ENCODE data around the gene IL27RA. TPM values are rescaled to one million over a fixed set of nuclear protein-coding genes. Genes with fewer than 3 reads are reported as not detected.

The IL27RA gene
- polyA plus RNA-seq, 2 of the 4 experiments (the other 2 are of a cell fraction) = 3.0 to 4.5 TPM

GRCh38 chr19:13993590-13994300 lies 37.8 kb upstream of the IL27RA start:
- no peaks in the 10 kb centered on the region for H3K4me1 ChIP-seq
- CTCF ChIA-PET = interaction anchor here (0.5 to 1.7 kb wide), 4 partner anchors 78 to 121 kb away, joined by 3 to 5 read pairs (median 4); no protein-coding TSS in a partner anchor
- ATAC-seq = no peak; a peak in 1 of 6 replicates
- no peak overlapping the region for H3K4me2 ChIP-seq
- FAIRE-seq = no peak
- H3K4me3 ChIP-seq = no peak overlapping the region
- POLR2A ChIA-PET = no interaction called here
- WGBS (ENCODE audit: missing lambda C conversion rate) = 83% methylated on average over 11 of the region's 22 CpGs
- H3K27ac ChIP-seq = no peak overlapping the region
- no peak for TF ChIP-seq CTCF (IDR thresholded peaks at IDR 0.05)
- TF ChIP-seq JUN (IDR thresholded peaks at IDR 0.05) = no peak
- TF ChIP-seq KDM1A (IDR thresholded peaks at IDR 0.05; ENCODE audit: low read depth) = no peak
- TF ChIP-seq BHLHE40 (IDR thresholded peaks at IDR 0.05; ENCODE audit: low read depth, low read length) = no peak
- TF ChIP-seq E2F6 (IDR thresholded peaks at IDR 0.05; ENCODE audit: borderline replicate concordance, low read depth) = no peak
- TF ChIP-seq EHMT2 (IDR thresholded peaks at IDR 0.05; ENCODE audit: low read depth) = no peak
- TF ChIP-seq EHF (CRISPR knock-in tag; IDR thresholded peaks at IDR 0.05) = no peak
- TF ChIP-seq ZC3H11A (IDR thresholded peaks at IDR 0.05) = no peak
- TF ChIP-seq NR3C1 (IDR thresholded peaks at IDR 0.05) = no peak
- TF ChIP-seq FOSL2 (IDR thresholded peaks at IDR 0.05) = no peak
- TF ChIP-seq FOSL2 (CRISPR knock-in tag; IDR thresholded peaks at IDR 0.05) = no peak
- no peak for TF ChIP-seq MAZ (IDR thresholded peaks at IDR 0.05; ENCODE audit: borderline replicate concordance, low read depth, low read length)
- TF ChIP-seq BCL3 (IDR thresholded peaks at IDR 0.05) = no peak
- TF ChIP-seq ZNF302 (CRISPR knock-in tag; IDR thresholded peaks at IDR 0.05) = no peak
- no peaks in the 10 kb centered on the region; the same call in 2 of the 3 replicates for H3K9me3 ChIP-seq
- DNase-seq (ENCODE audit: low read depth in 1 of 2, low spot score in 1 of 2) = no peak

- ATAC-seq = no peak
- ChIA-PET POLR2A (no interaction called here), CTCF (interaction anchor here (0.7 to 1.7 kb wide), 3 partner anchors 77 to 119 kb away, joined by 3 to 5 read pairs (median 3); no protein-coding TSS in a partner anchor)
- 97% methylated on average over 10 of the region's 13 CpGs for WGBS (ENCODE audit: missing lambda C conversion rate)
- no peak for FAIRE-seq
- H3K4me1 ChIP-seq = no peaks in the 10 kb centered on the region
- peaks cover 6% of the 10 kb centered on the region; the same call in 1 of the 3 replicates for H3K9me3 ChIP-seq
- no peak for DNase-seq (ENCODE audit: low read depth in 1 of 2, low spot score in 1 of 2)
- no peak overlapping the region; a peak in 1 of 6 replicates for H3K27ac ChIP-seq
- H3K4me3 ChIP-seq = no peak overlapping the region
- no peak overlapping the region for H3K4me2 ChIP-seq
- no peak for TF ChIP-seq KDM1A (IDR thresholded peaks at IDR 0.05; ENCODE audit: low read depth)
- TF ChIP-seq CHD4 (IDR thresholded peaks at IDR 0.05; ENCODE audit: borderline replicate concordance) = no peak
- TF ChIP-seq TFCP2L1 (CRISPR knock-in tag; IDR thresholded peaks at IDR 0.05) = no peak
- no peak for TF ChIP-seq HOXB5 (CRISPR knock-in tag; IDR thresholded peaks at IDR 0.05)
- TF ChIP-seq RNF2 (IDR thresholded peaks at IDR 0.05; ENCODE audit: borderline replicate concordance, low read depth) = no peak
- TF ChIP-seq PHF8 (IDR thresholded peaks at IDR 0.05; ENCODE audit: borderline replicate concordance, low read depth) = no peak
- TF ChIP-seq ESRRA (IDR thresholded peaks at IDR 0.05; ENCODE audit: borderline replicate concordance, low read length) = no peak
- TF ChIP-seq POLR2A (IDR thresholded peaks at IDR 0.05; ENCODE audit: low read length) = no peak
- no peak for TF ChIP-seq USF2 (IDR thresholded peaks at IDR 0.05)
These were observed 36.4 kb upstream of the IL27RA start for GRCh38 chr19:13995017-13995728.

Measured in A549 (cell line).